Measurements from ENCODE around the gene IFRD2. TPM values are rescaled to one million over a fixed set of nuclear protein-coding genes. Genes with fewer than 3 reads are reported as not detected.

The IFRD2 gene
- total and polyA plus RNA-seq, 2 of the 8 experiments (the other 6 are each of a cell fraction or from before 2014, with no cell fraction given): 76.7 to 88.8 TPM

GRCh38 chr3:50266017-50266416, 26.2 kb downstream of the IFRD2 start (continued):
- no peak for TF ChIP-seq SP1 (IDR thresholded peaks at IDR 0.05; ENCODE audit: low read depth, low read length)
- TF ChIP-seq CTCF (IDR thresholded peaks at IDR 0.05; ENCODE audit: control extremely low read depth in 1 of 3, insufficient read depth in 1 of 3, low read depth in 1 of 3, low read length in 3 of 3): no peak
- TF ChIP-seq, protein P1, sequence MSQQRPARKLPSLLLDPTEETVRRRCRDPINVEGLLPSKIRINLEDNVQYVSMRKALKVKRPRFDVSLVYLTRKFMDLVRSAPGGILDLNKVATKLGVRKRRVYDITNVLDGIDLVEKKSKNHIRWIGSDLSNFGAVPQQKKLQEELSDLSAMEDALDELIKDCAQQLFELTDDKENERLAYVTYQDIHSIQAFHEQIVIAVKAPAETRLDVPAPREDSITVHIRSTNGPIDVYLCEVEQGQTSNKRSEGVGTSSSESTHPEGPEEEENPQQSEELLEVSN (IDR thresholded peaks at IDR 0.05): no peak

Data from H1 (cell line).